Mesendoderm (in vitro differentiated cells): Measurements from ENCODE around the gene CCDC198.

ENCODE experiments used
- DNase-seq: peaks from one replicate; pipeline ENCODE4 v3.0.0; 2013
- H2AK5ac ChIP-seq: 2 replicates; pipeline ENCODE4 v1.6.1; 2013; ENCODE audit warnings: low read length, inconsistent platforms
- H2BK120ac ChIP-seq: 2 replicates; pipeline ENCODE4 v1.6.1; 2013; ENCODE audit warnings: low read depth, mild to moderate bottlenecking, low read length, moderate library complexity, mixed read lengths
- H2BK15ac ChIP-seq: replicated peaks from 2 replicates; pipeline ENCODE4 v1.6.1; 2013; ENCODE audit warnings: low read depth, mild to moderate bottlenecking, moderate library complexity
- H2BK5ac ChIP-seq: 2 replicates; pipeline ENCODE4 v1.6.1; 2013; ENCODE audit warnings: low read length, inconsistent platforms
- H3K18ac ChIP-seq: 2 replicates; pipeline ENCODE4 v1.6.1; 2013; ENCODE audit warnings: mild to moderate bottlenecking, low read length, mixed read lengths
- H3K23ac ChIP-seq: one replicate; pipeline ENCODE4 v1.6.1; 2013; ENCODE audit warnings: low read length
- H3K27ac ChIP-seq: 2 replicates; pipeline ENCODE4 v1.5.1; 2013; ENCODE audit warnings: low read depth, mild to moderate bottlenecking, inconsistent platforms, low read length, moderate library complexity
- H3K27me3 ChIP-seq: 2 replicates; pipeline ENCODE4 v1.6.1; 2013; ENCODE audit warnings: low read length, control low read depth, mild to moderate bottlenecking, inconsistent platforms; ENCODE audit not compliant: insufficient read depth, poor library complexity
- H3K36me3 ChIP-seq: 2 replicates; pipeline ENCODE4 v1.6.1; 2013; ENCODE audit warnings: low read length, inconsistent platforms; ENCODE audit not compliant: control insufficient read depth, insufficient read depth
- H3K4ac ChIP-seq: one replicate; pipeline ENCODE4 v1.6.1; 2013; ENCODE audit warnings: low read depth, mild to moderate bottlenecking, low read length, moderate library complexity
- H3K4me1 ChIP-seq: 2 replicates; pipeline ENCODE4 v1.6.1; 2013; ENCODE audit warnings: low read depth, low read length, inconsistent platforms; ENCODE audit not compliant: control insufficient read depth
- H3K4me2 ChIP-seq: 2 replicates; pipeline ENCODE4 v1.6.1; 2013; ENCODE audit warnings: low read length
- H3K4me3 ChIP-seq: 2 replicates; pipeline ENCODE4 v1.5.1; 2013; ENCODE audit warnings: mild to moderate bottlenecking, low read length
- H3K56ac ChIP-seq: one replicate; pipeline ENCODE4 v1.6.1; 2013; ENCODE audit warnings: low read length
- H3K79me1 ChIP-seq: 2 replicates; pipeline ENCODE4 v1.6.1; 2013; ENCODE audit warnings: low read length, inconsistent platforms
- H3K79me2 ChIP-seq: 2 replicates; pipeline ENCODE4 v1.6.1; 2013; ENCODE audit warnings: mild to moderate bottlenecking, low read length; ENCODE audit not compliant: control insufficient read depth, insufficient read depth
- H3K9ac ChIP-seq: 2 replicates; pipeline ENCODE4 v1.6.1; 2013; ENCODE audit warnings: low read length, inconsistent platforms
- H4K5ac ChIP-seq: one replicate; pipeline ENCODE4 v1.6.1; 2013; ENCODE audit warnings: low read length
- H4K8ac ChIP-seq: one replicate; pipeline ENCODE4 v1.6.1; 2013; ENCODE audit warnings: low read depth, mild to moderate bottlenecking, control low read depth, low read length, moderate library complexity
- WGBS: extraction: QIAGEN DNeasy Blood & Tissue Kit; methylation state at CpG from one replicate; pipeline ENCODE4 v1.1.7; 2013; ENCODE audit warnings: low lambda C conversion rate, missing lambda C conversion rate; ENCODE audit not compliant: insufficient coverage; ENCODE audit errors: extremely low coverage; 5-methylcytosine and 5-hydroxymethylcytosine counted together

Gene CCDC198

DNA sequence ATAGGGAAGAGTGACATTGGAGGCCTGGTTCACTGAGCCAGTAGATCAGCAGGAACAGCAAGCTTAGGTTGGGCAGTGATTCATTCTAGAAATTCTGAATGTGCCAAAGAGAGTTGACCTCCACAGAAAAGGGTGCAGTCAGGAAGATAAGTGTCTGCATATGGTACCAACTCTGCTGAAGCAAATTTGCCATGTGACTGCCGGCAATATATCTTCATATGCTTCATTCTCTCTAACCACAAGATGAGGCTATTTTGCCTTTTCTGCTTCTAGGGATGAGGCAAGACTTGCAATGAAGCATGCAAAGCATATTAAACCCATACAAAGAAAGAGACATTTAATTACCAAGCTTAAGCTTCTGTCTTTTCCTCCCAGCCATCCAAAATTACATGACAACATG lies 13.6 kb downstream of the CCDC198 start:
- Histone ChIP-seq H3K27me3 (no peaks in the 10 kb centered on the region), H3K4me2 (no peak overlapping the region), H4K8ac (no peak overlapping the region), H3K79me2 (no peaks in the 10 kb centered on the region), H3K4ac (no peak overlapping the region), H3K23ac (no peak overlapping the region), H4K5ac (no peak overlapping the region), H3K9ac (no peak overlapping the region), H3K79me1 (no peaks in the 10 kb centered on the region), H3K4me1 (peaks cover 3% of the 10 kb centered on the region), H3K18ac (no peak overlapping the region), H2BK5ac (no peak overlapping the region), H3K27ac (no peak overlapping the region), H3K36me3 (no peaks in the 10 kb centered on the region), H2BK15ac (no peak overlapping the region), H2BK120ac (no peak overlapping the region), H3K56ac (no peak overlapping the region), H3K4me3 (no peak overlapping the region), H2AK5ac (no peak overlapping the region)
- WGBS, result no CpG with 5 or more reads among the region's 1 CpG
- no peak for DNase-seq

GRCh38 chr14:57479197-57479596 lies 14.5 kb downstream of the CCDC198 start:
- no peak overlapping the region for H4K5ac ChIP-seq
- H3K4me3 ChIP-seq, result no peak overlapping the region
- no peak overlapping the region for H3K56ac ChIP-seq
- no peaks in the 10 kb centered on the region for H3K27me3 ChIP-seq
- H3K23ac ChIP-seq, result no peak overlapping the region
- H4K8ac ChIP-seq, result no peak overlapping the region
- no peak overlapping the region for H2BK5ac ChIP-seq
- H3K36me3 ChIP-seq, result no peaks in the 10 kb centered on the region
- H3K4me1 ChIP-seq, result peaks cover 3% of the 10 kb centered on the region
- WGBS, result no CpG with 5 or more reads among the region's 1 CpG
- no peak overlapping the region for H2AK5ac ChIP-seq
- no peak for DNase-seq
- H3K4me2 ChIP-seq, result no peak overlapping the region
- no peaks in the 10 kb centered on the region for H3K79me2 ChIP-seq
- no peaks in the 10 kb centered on the region for H3K79me1 ChIP-seq
- no peak overlapping the region for H2BK15ac ChIP-seq
- H3K4ac ChIP-seq, result no peak overlapping the region
- H2BK120ac ChIP-seq, result no peak overlapping the region
- no peak overlapping the region for H3K9ac ChIP-seq
- H3K18ac ChIP-seq, result no peak overlapping the region
- H3K27ac ChIP-seq, result no peak overlapping the region

DNA sequence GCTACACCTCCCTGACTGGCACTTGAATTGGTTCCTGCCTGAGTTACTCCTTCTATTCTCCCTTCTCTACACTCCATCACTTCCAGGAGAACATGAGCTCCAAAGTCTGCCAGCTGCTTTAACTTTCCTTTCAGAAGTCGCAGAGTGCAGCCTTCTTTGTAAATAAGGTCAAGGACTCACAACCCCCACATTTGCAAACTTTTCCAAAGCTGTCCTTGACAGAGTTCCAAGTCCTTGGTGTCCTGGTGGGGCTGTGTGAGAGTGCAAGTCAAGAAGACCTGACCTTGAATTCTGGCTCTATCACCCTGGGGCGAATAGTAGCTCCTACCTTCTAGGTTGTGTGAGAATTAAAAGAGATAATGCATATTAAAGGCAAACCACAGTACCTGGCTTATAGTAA lies 15.6 kb downstream of the CCDC198 start:
- peaks cover 7% of the 10 kb centered on the region for H3K4me1 ChIP-seq
- H3K27ac ChIP-seq, result no peak overlapping the region
- no peaks in the 10 kb centered on the region for H3K36me3 ChIP-seq
- no peak overlapping the region for H3K4ac ChIP-seq
- H4K5ac ChIP-seq, result no peak overlapping the region
- no peak overlapping the region for H4K8ac ChIP-seq
- H3K79me1 ChIP-seq, result no peaks in the 10 kb centered on the region
- no peaks in the 10 kb centered on the region for H3K27me3 ChIP-seq
- H2BK120ac ChIP-seq, result no peak overlapping the region
- DNase-seq, result no peak
- no peak overlapping the region for H2AK5ac ChIP-seq
- H3K79me2 ChIP-seq, result no peaks in the 10 kb centered on the region
- H2BK15ac ChIP-seq, result no peak overlapping the region
- no peak overlapping the region for H3K23ac ChIP-seq
- no peak overlapping the region for H3K4me2 ChIP-seq
- no CpG with 5 or more reads among the region's 2 CpGs for WGBS
- H2BK5ac ChIP-seq, result no peak overlapping the region
- no peak overlapping the region for H3K4me3 ChIP-seq
- H3K9ac ChIP-seq, result no peak overlapping the region
- no peak overlapping the region for H3K18ac ChIP-seq
- no peak overlapping the region for H3K56ac ChIP-seq

- Histone ChIP-seq H4K8ac (no peak overlapping the region), H3K27me3 (no peaks in the 10 kb centered on the region), H2AK5ac (no peak overlapping the region), H3K4me3 (no peak overlapping the region), H3K23ac (no peak overlapping the region), H4K5ac (no peak overlapping the region), H2BK15ac (no peak overlapping the region), H3K9ac (no peak overlapping the region), H3K79me2 (no peaks in the 10 kb centered on the region), H2BK5ac (no peak overlapping the region), H3K36me3 (no peaks in the 10 kb centered on the region), H3K18ac (no peak overlapping the region), H3K56ac (no peak overlapping the region), H3K4me2 (no peak overlapping the region), H3K79me1 (no peaks in the 10 kb centered on the region), H3K27ac (no peak overlapping the region), H2BK120ac (no peak overlapping the region), H3K4ac (no peak overlapping the region), H3K4me1 (peaks cover 5% of the 10 kb centered on the region)
- DNase-seq, result no peak
- no CpG with 5 or more reads among the region's 1 CpG for WGBS
These were observed 22.7 kb downstream of the CCDC198 start for GRCh38 chr14:57470909-57471308.

- no peak overlapping the region for H3K4ac ChIP-seq
- H3K56ac ChIP-seq, result no peak overlapping the region
- H3K4me2 ChIP-seq, result no peak overlapping the region
These were observed 29.5 kb downstream of the CCDC198 start for GRCh38 chr14:57464008-57464730.

DNA sequence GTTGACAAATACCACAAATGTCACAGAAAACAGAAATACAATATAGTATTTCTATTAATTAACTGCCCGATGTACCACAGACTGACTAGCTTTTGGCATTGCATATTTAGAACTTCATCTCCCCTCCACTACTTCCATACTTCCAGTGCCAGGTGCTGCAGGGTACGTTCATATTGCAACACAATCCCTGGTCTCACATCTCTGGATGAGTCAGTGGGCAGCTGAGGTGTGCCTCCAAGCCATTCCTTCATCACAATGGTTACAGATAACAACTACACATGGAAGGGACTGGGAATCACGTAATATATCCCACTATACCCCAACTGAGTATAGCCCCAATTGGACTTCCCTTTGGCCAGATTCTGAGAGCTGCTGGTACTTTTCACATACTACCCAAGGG lies 31.1 kb downstream of the CCDC198 start:
- Histone ChIP-seq H2AK5ac (no peak overlapping the region), H2BK120ac (no peak overlapping the region)
- WGBS, result no CpG with 5 or more reads among the region's 3 CpGs

More at GRCh38 chr14:57464008-57464730, 29.5 kb downstream of the CCDC198 start:
- no peaks in the 10 kb centered on the region for H3K79me2 ChIP-seq
- H3K9ac ChIP-seq, result no peak overlapping the region
- H2BK120ac ChIP-seq, result no peak overlapping the region
- no peaks in the 10 kb centered on the region for H3K27me3 ChIP-seq
- no CpG with 5 or more reads among the region's 6 CpGs for WGBS
- no peak overlapping the region for H2AK5ac ChIP-seq
- no peak overlapping the region for H3K23ac ChIP-seq
- H4K8ac ChIP-seq, result no peak overlapping the region
- no peaks in the 10 kb centered on the region for H3K4me1 ChIP-seq
- H3K79me1 ChIP-seq, result no peaks in the 10 kb centered on the region
- no peak overlapping the region for H2BK5ac ChIP-seq
- H2BK15ac ChIP-seq, result no peak overlapping the region
- H3K4me3 ChIP-seq, result no peak overlapping the region
- no peak for DNase-seq
- no peak overlapping the region for H3K27ac ChIP-seq
- no peaks in the 10 kb centered on the region for H3K36me3 ChIP-seq
- H4K5ac ChIP-seq, result no peak overlapping the region
- no peak overlapping the region for H3K18ac ChIP-seq

More for the DNA sequence above, 31.1 kb downstream of the CCDC198 start:
- no peak overlapping the region for H4K5ac ChIP-seq
- H4K8ac ChIP-seq, result no peak overlapping the region
- H3K36me3 ChIP-seq, result no peaks in the 10 kb centered on the region
- H2BK5ac ChIP-seq, result no peak overlapping the region
- H3K56ac ChIP-seq, result no peak overlapping the region
- H3K79me2 ChIP-seq, result no peaks in the 10 kb centered on the region
- H2BK15ac ChIP-seq, result no peak overlapping the region
- no peaks in the 10 kb centered on the region for H3K79me1 ChIP-seq
- no peak overlapping the region for H3K4me2 ChIP-seq
- H3K27me3 ChIP-seq, result no peaks in the 10 kb centered on the region
- no peak overlapping the region for H3K4me3 ChIP-seq
- H3K27ac ChIP-seq, result no peak overlapping the region
- H3K18ac ChIP-seq, result no peak overlapping the region
- no peak overlapping the region for H3K9ac ChIP-seq
- no peak for DNase-seq
- H3K4me1 ChIP-seq, result no peaks in the 10 kb centered on the region
- no peak overlapping the region for H3K4ac ChIP-seq
- no peak overlapping the region for H3K23ac ChIP-seq
